Left renal cortex interstitium (tissue), 4 donors: ENCODE results near the gene DEFB126. TPM values are rescaled to one million over a fixed set of nuclear protein-coding genes. Genes with fewer than 3 reads are reported as not detected.
"Not testable (repeated sequence)": the region's sequence is repeated elsewhere in the genome, so short reads cannot be mapped to it uniquely, and the experiment has no call there.

ENCODE experiments used
- DNase-seq, 4 donors: peaks; one replicate each; pipeline ENCODE4 v3.0.0-alpha.2; 2013; ENCODE audit warnings: low read depth in 4 of 4, low spot score in 2 of 4, missing footprints in 1 of 4
- polyA plus RNA-seq, 4 donors: library from polyadenylated mRNA; unstranded; fragments of 120-200 nt; gene quantifications; one replicate each; pipeline ENCODE4 v1.2.1, GENCODE V29; 2013; ENCODE audit not compliant: insufficient read length in 4 of 4

Gene DEFB126
- polyA plus RNA-seq = not detected

- no peak for DNase-seq
These were observed at the start of gene DEFB126 for GRCh38 chr20:142290-142689. DEFB126 (plus strand) TSS chr20:142590; CDS start chr20:142629, 39 bp downstream.

GRCh38 chr20:93641-94040, 48.7 kb upstream of the DEFB126 start:
- no peak for DNase-seq

- DNase-seq = no peak
These were observed 47.2 kb upstream of the DEFB126 start for GRCh38 chr20:95215-95614.

- not testable (repeated sequence) for DNase-seq
These were observed 44.7 kb upstream of the DEFB126 start for GRCh38 chr20:97691-98090.

- no peak for DNase-seq
These were observed 40.4 kb upstream of the DEFB126 start for GRCh38 chr20:101975-102374.

GRCh38 chr20:103456-103855, 38.9 kb upstream of the DEFB126 start:
- DNase-seq = no peak

GRCh38 chr20:112396-112795, 30.0 kb upstream of the DEFB126 start:
- no peak for DNase-seq

- DNase-seq = no peak
These were observed 24.9 kb upstream of the DEFB126 start for GRCh38 chr20:117518-117917.

GRCh38 chr20:129786-130323, 12.5 kb upstream of the DEFB126 start:
- DNase-seq = not testable (repeated sequence)

GRCh38 chr20:137668-138490, 4.5 kb upstream of the DEFB126 start:
- DNase-seq = no peak

GRCh38 chr20:145877-146276, 3.5 kb downstream of the DEFB126 start:
- no peak for DNase-seq

- no peak for DNase-seq
These were observed 9.7 kb downstream of the DEFB126 start for GRCh38 chr20:152131-152530.

- DNase-seq = no peak
These were observed 14.8 kb downstream of the DEFB126 start, which contains the start of gene DEFB127 for GRCh38 chr20:157154-157553. DEFB127 (plus strand) TSS chr20:157454; CDS start chr20:157545, 91 bp downstream.

GRCh38 chr20:164618-165017, 22.2 kb downstream of the DEFB126 start:
- no peak for DNase-seq

GRCh38 chr20:168876-169275, 26.5 kb downstream of the DEFB126 start:
- DNase-seq = no peak

GRCh38 chr20:184288-184687, 41.9 kb downstream of the DEFB126 start:
- no peak for DNase-seq

- DNase-seq = no peak
These were observed 45.3 kb downstream of the DEFB126 start for GRCh38 chr20:187733-188132.

GRCh38 chr20:189611-190010, 47.2 kb downstream of the DEFB126 start, which contains the start of gene DEFB128:
DEFB128 (minus strand) TSS chr20:189711; CDS start chr20:189623, 88 bp downstream.
- DNase-seq = no peak
